OCI-LY3 (cell line): ENCODE data around the gene CCL26.

ENCODE experiments used
- CTCF ChIP-seq: fragments of 200-600, 300-600 bp; sonication (generic); IDR thresholded peaks from 2 replicates; pipeline ENCODE4 v1.5.1; 2014; ENCODE audit warnings: antibody characterized with exemption, low read length, low read depth
- EZH2phosphoT487 ChIP-seq: fragments of 200-600 bp; shearing (Covaris generic); IDR thresholded peaks from 2 replicates; pipeline ENCODE4 v1.6.1; 2018; ENCODE audit warnings: antibody characterized with exemption, mixed run types, low read depth

GRCh38 chr7:75740846-75741497, 31.0 kb downstream of the CCL26 start:
- TF ChIP-seq CTCF (no peak), EZH2phosphoT487 (no peak)
